HS-27A (cell line): ENCODE measurements around the gene ZNF438.
"Not testable (repeated sequence)": the region's sequence is repeated elsewhere in the genome, so short reads cannot be mapped to it uniquely, and the experiment has no call there.

Experiments
- DNase-seq: peaks from one replicate; pipeline ENCODE4 v3.0.0-alpha.2; 2012; ENCODE audit warnings: low read depth, missing footprints

Gene ZNF438

GRCh38 chr10:31031558-31032257, at the start of gene ZNF438:
Gene ZNF438, minus strand, starts transcription at chr10:31031865. Its CDS starts 154,831 bp downstream, at chr10:30877034.
- DNase-seq, result peak; percentile 58

GRCh38 chr10:31076610-31076988, 44.9 kb upstream of the ZNF438 start:
- DNase-seq, result no peak

- DNase-seq, result no peak
Observed at GRCh38 chr10:31075881-31076609, 44.4 kb upstream of the ZNF438 start.

GRCh38 chr10:31075434-31075833, 43.8 kb upstream of the ZNF438 start:
- DNase-seq, result peak; percentile 71

GRCh38 chr10:31074722-31075086, 43.0 kb upstream of the ZNF438 start:
- DNase-seq, result no peak

- DNase-seq, result no peak
Observed at GRCh38 chr10:31073996-31074721, 42.5 kb upstream of the ZNF438 start.

- no peak for DNase-seq
Observed at GRCh38 chr10:31073211-31073610, 41.5 kb upstream of the ZNF438 start.

- DNase-seq, result no peak
Observed at GRCh38 chr10:31072451-31072850, 40.8 kb upstream of the ZNF438 start.

GRCh38 chr10:31071232-31072005, 39.8 kb upstream of the ZNF438 start:
- DNase-seq, result no peak

GRCh38 chr10:31070691-31071090, 39.0 kb upstream of the ZNF438 start:
- DNase-seq, result no peak

GRCh38 chr10:31070025-31070424, 38.4 kb upstream of the ZNF438 start:
- DNase-seq, result no peak

GRCh38 chr10:31069411-31069810, 37.7 kb upstream of the ZNF438 start:
- DNase-seq, result no peak

GRCh38 chr10:31064348-31064747, 32.7 kb upstream of the ZNF438 start:
- DNase-seq, result no peak

- no peak for DNase-seq
Observed at GRCh38 chr10:31063841-31064240, 32.2 kb upstream of the ZNF438 start.

- DNase-seq, result no peak
Observed at GRCh38 chr10:31062856-31063255, 31.2 kb upstream of the ZNF438 start.

GRCh38 chr10:31061941-31062340, 30.3 kb upstream of the ZNF438 start:
- DNase-seq, result no peak

GRCh38 chr10:31058795-31059703, 27.4 kb upstream of the ZNF438 start:
- DNase-seq, result no peak

GRCh38 chr10:31056678-31057077, 25.0 kb upstream of the ZNF438 start:
- DNase-seq, result not testable (repeated sequence)

- no peak for DNase-seq
Observed at GRCh38 chr10:31055573-31056251, 24.0 kb upstream of the ZNF438 start.

GRCh38 chr10:31051703-31052102, 20.0 kb upstream of the ZNF438 start:
- no peak for DNase-seq

- DNase-seq, result no peak
Observed at GRCh38 chr10:31042670-31043069, 11.0 kb upstream of the ZNF438 start.
